Right ventricle myocardium inferior (tissue), 1 donor: Measurements from ENCODE around the gene SLC39A11. TPM values are rescaled to one million over a fixed set of nuclear protein-coding genes. Genes with fewer than 3 reads are reported as not detected.

Experiments used
- ATAC-seq: fragments of 200-7000 bp; cut with Tn5 transposase; one replicate; pipeline ENCODE4 v1.9.1; 2020; ENCODE audit warnings: mild to moderate bottlenecking, moderate library complexity
- DNase-seq: peaks from one replicate; pipeline ENCODE4 v3.0.0; 2021; ENCODE audit errors: missing footprints
- intact Hi-C: fragments of 100-400 bp; cut with DNase I; formaldehyde crosslinking; loops from one replicate; pipeline ENCODE4 v1.11.0; 2022
- total RNA-seq: library from RNA; stranded (reverse); fragmentation: NEBNext Ultra II Directional; extraction: Animal tissue kit (Norgen Biotek cat#: 25700); gene quantifications from one replicate; pipeline ENCODE4 v1.2.1, GENCODE V29; 2021
- donor health status: DM: no; HTN: yes; CAD: no; lungs with severe emphysema.

SLC39A11 gene
- total RNA-seq, 1 donor from 2014 or later = 6.9 TPM

DNA sequence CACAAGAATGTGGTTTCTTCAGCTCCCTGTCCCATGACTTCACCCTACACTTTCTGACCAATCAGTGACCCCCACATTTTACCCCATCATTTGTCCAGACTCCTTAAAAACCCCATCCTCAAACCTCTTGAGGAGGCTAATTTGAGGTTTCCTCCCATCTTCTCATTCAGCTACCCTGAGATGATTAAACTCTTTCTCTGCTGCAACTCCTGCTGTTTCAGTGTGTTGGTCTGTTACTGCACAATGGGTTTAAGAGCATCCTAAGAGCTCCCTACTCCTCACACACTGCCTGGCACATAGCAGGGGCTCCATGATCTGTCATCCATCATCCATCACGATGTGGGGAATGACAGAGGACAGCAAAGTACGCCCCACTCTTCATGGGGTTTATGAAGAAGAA is 212.6 kb downstream of the SLC39A11 start:
- intact Hi-C loops = loop anchor here (10.0 kb wide), 1 partner anchor 255 kb away; no protein-coding TSS in a partner anchor
- ATAC-seq (no peak), DNase-seq (no peak)

GRCh38 chr17:72878975-72879660 is 213.4 kb downstream of the SLC39A11 start:
- DNase-seq = no peak
- intact Hi-C loops = no loop called here
- ATAC-seq = no peak

- DNase-seq = no peak
- no peak for ATAC-seq
- intact Hi-C loops = no loop called here
Observed at GRCh38 chr17:72877348-72877747, 215.1 kb downstream of the SLC39A11 start.

DNA sequence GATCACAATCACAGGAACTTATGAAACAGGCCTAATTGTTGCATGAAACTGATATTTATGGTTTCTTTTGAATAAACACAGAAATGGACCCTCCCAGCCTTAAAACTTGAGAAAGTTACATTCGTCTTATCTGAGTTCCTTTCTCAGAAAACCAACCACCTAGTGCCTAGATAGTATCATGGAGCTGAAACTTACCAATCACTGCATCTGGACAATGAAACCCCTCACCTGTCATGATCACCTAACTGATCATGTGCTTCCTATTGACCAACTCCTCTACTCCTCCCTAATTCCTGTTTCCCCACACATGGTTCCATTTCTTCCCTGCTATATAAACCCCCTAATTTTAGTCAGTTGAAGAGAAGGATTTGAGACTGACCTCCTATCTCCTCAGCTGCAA is 216.1 kb downstream of the SLC39A11 start:
- ATAC-seq (no peak), DNase-seq (no peak)
- intact Hi-C loops = no loop called here

- ATAC-seq = no peak
- DNase-seq = no peak
- intact Hi-C loops = no loop called here
Observed at GRCh38 chr17:72875361-72875760, 217.1 kb downstream of the SLC39A11 start.

DNA sequence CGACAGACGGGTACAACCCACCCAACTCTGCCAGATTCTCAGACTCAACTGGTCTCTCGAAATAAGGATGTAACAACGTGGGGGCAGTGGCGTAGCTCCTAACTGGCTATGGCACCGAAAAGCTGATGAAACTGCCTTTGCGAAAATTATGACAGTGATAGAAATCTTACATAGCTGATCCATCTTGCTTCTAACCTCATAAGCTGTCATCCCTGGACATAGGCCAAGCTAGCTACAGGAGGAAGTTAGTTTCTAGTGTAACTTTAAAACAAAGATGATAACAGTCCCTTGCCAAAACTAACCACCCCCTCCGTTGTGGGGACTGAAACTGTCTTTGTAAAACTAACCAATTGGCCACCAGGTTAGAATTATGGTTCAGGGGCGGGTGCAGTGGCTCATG is 220.1 kb downstream of the SLC39A11 start:
- ATAC-seq = no peak

DNA sequence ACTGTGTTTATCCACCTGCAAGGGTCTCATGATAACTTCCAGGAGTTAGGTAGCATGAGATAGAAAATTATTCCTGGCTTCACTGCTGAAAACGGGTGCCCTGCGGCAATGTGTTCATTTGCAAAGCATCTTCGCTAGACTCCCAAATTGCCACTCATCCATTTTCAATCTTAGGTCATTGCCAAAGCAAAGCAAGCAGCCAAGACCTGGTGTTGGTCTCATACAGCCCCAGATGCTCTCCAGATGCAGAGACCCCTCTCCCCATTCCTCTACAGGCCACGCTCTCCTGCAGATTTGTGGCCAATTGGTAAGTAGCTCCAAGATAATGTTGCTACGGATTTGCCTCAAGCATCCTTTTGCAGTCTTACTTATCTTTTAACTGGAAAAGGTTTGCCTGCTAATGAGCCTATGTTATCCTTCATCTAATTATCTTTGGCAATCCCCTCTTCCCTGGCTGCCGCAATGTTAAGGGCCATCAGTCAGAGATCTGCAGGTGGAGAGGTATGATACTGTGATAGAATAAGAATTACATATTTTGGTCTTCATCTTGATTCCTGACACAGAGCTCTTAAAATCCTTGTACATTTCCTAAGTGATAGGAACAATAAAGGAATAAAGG is 222.0 kb downstream of the SLC39A11 start:
- ATAC-seq = no peak
- intact Hi-C loops = no loop called here
- DNase-seq = no peak

More for the DNA sequence above, 220.1 kb downstream of the SLC39A11 start:
- intact Hi-C loops = no loop called here
- DNase-seq = no peak

GRCh38 chr17:72869630-72870029 is 222.9 kb downstream of the SLC39A11 start:
- ATAC-seq (no peak), DNase-seq (no peak)
- intact Hi-C loops = no loop called here

- DNase-seq (no peak), ATAC-seq (no peak)
- intact Hi-C loops = no loop called here
Observed at GRCh38 chr17:72865954-72866353, 226.5 kb downstream of the SLC39A11 start.

GRCh38 chr17:72863526-72864211 is 228.8 kb downstream of the SLC39A11 start:
- DNase-seq (no peak), ATAC-seq (no peak)
- intact Hi-C loops = no loop called here

- intact Hi-C loops = no loop called here
- ATAC-seq (no peak), DNase-seq (no peak)
Observed at GRCh38 chr17:72862276-72862999, 230.1 kb downstream of the SLC39A11 start.

DNA sequence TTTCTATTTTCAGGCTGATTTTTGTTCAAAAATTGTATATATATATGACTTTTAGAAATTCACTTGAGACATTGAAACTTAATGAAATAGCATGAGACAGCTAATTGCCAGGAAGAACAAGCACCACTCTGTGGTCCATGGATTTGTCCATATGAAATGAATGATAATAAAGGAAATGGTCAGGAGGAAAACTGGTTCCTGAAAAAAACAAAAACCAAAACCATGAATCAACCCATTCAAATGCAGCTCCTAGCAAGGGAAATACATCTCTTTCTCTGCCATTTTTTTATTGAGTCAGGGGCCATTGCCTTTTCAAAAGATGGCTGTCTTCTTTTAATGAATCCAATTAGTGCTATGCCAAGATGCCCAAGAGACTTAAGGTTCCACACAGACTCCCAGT is 230.7 kb downstream of the SLC39A11 start:
- DNase-seq = no peak
- no peak for ATAC-seq
- intact Hi-C loops = no loop called here

GRCh38 chr17:72860778-72861177 is 231.7 kb downstream of the SLC39A11 start:
- intact Hi-C loops = no loop called here
- no peak for ATAC-seq
- DNase-seq = no peak

DNA sequence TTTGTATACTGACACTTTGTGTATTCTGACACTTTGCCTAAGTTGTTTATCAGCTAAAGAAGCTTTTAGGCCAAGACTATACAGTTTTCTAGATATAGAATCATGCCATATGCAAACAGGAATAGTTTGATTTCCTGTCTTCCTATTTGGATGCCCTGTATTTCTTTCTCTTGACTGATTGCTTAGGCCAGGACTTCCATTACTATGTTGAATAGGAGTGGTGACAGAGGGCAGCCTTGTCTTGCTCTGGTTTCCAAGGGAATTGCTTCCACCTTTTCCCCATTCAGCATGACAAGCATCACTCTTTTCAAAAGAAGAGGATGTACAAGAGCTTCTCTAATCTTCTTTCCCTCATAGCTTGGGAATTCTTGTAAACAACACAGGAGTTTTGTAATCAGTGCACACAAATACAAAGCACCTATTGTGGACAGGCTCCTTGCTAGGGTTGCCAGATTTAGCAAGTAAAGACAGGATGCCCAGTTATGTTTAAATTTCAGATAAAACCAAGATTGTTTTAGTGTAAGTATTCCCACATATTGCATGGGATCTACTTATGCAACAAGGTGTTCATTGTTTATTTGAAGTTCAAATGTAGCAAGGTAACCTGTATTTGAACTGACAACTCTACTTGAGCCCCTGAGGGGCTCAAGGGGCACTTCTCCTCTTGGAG is 233.5 kb downstream of the SLC39A11 start:
- intact Hi-C loops = no loop called here
- DNase-seq (no peak), ATAC-seq (no peak)

DNA sequence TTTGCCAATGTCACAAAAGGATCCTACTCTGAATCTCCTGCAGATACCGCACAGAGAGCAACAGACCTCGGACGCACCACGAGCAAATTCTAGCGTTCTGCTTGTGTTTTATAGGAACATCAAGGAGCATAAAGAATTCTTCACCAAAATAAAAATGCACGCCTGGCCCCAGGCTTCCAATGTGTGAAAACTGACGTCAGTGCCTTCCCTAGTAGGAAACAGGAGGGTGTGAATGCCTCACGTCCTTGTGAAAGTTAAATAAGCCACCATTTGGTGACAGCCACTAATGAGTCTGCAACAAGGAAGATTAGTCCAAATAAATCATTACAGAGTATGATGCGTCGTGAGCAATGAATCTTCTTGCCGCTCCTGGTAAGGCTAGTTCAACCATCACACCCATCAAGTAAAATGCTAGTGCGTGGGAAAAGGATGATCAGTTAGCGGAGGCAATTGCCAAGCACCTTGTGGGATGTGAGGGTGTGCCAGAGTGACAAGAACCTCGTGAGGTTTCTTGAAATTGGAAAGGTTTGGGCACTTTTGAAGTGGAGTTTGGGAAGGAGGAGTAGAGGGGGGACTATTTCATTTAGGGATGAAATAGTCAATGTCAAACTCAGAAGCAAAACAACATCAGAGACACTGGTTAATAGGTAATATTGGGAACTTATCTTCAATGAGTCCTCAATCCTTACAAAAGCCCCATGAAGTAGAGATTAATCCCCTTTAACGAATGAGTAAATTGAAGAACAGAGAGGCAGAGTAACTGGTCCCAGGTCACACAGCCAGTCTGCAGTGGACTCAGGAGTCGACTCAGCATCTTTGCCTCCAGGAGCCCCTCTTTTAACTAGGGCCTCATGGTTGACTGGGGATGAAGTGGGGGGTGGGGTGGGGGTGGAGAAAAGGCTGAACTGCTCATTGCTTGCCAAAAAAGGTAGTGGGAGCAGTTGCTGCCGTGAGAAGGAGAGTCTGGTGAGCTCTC is 238.8 kb downstream of the SLC39A11 start:
- no peak for ATAC-seq
- no peak for DNase-seq
- intact Hi-C loops = no loop called here

DNA sequence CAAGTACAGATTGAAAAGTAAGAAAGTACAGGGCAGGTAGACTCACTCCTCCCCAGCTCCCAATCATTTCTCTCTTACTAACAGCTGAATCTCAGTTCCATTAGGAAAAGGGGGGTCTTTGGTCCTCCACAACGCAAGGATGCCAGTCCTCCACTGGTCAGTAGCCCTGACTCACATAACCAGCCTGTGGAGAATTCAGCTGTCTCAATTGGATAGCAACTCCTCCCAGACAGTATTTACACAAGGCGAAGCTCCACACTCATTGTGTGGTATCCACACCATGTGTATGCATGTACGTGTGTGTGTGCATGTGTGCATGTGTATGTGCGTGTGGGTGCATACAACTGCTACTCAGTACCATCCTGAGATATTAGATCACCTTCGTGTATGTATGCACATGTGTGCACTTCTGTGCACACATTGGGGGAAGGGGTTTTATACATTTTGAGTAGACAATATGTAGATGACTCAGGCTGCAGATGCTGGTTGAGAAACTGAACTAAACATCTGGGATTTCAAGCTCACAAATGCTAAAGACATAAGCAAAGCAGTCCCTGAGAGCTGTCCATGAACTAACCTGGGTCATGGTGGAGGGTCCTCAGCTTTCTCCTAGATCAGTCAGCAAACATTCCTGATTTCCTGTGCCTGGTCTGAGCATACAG is 240.1 kb downstream of the SLC39A11 start:
- intact Hi-C loops = no loop called here
- no peak for DNase-seq
- ATAC-seq = no peak

DNA sequence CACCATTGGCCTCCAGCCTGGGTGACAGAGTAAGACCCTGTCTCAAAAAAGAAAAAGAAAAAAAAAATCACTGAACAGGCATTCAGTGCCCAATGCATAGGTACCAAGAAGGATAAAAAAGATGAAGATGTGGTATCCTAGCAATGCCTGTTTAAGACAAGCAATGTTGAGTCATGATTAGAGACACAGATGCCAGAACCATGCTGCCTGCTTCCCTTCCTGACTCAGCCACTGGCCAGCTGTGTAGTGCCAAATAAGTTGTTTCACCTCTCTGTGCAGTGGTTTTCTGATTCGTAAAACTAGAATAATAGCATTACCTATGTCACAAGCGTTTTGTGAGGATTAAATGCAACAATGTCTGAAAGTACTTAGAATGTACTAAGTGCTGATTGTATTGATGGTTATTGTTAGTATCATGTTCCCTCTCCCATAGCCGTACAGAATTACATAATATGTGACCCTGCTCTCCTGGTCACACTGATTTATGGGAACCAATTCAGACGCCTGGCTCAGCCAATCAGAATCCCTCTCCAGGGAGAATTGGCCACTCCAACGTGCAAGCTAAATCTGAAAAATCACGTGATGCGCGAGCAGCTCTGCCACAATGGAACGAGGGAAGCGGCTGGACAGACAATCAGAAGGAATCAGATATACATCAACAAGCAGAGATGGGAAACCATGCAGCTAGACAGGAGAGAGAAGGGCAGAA is 241.9 kb downstream of the SLC39A11 start:
- ATAC-seq = no peak
- no peak for DNase-seq
- intact Hi-C loops = no loop called here
